Parathyroid adenoma (tissue), 2 donors: ENCODE measurements around the gene C15orf62.

Experiments used
- H2AFZ ChIP-seq: fragments of 300-600 bp; sonication (generic); one replicate; pipeline ENCODE4 v1.7.0; 2017; ENCODE audit warnings: antibody characterized with exemption, mild to moderate bottlenecking
- H3K27ac ChIP-seq: fragments of 300-600 bp; sonication (generic); one replicate; pipeline ENCODE4 v1.7.0; 2017
- H3K27me3 ChIP-seq: fragments of 300-600 bp; sonication (generic); one replicate; pipeline ENCODE4 v1.7.0; 2017; ENCODE audit warnings: low read length; ENCODE audit not compliant: control insufficient read depth, insufficient read depth
- H3K36me3 ChIP-seq: fragments of 300-600 bp; sonication (generic); one replicate; pipeline ENCODE4 v1.7.0; 2017; ENCODE audit warnings: low read length; ENCODE audit not compliant: control insufficient read depth, insufficient read depth
- H3K4me1 ChIP-seq: fragments of 300-600 bp; sonication (generic); one replicate; pipeline ENCODE4 v1.7.0; 2017; ENCODE audit warnings: control low read depth
- H3K4me2 ChIP-seq: fragments of 300-600 bp; sonication (generic); one replicate; pipeline ENCODE4 v1.7.0; 2017; ENCODE audit warnings: low read length
- H3K4me3 ChIP-seq: fragments of 300-600 bp; sonication (generic); one replicate; pipeline ENCODE4 v1.7.0; 2017; ENCODE audit warnings: low read depth, low read length
- H3K79me2 ChIP-seq: fragments of 300-600 bp; sonication (generic); one replicate; pipeline ENCODE4 v1.7.0; 2017; ENCODE audit warnings: control low read depth
- H3K9ac ChIP-seq: fragments of 300-600 bp; sonication (generic); one replicate; pipeline ENCODE4 v1.7.0; 2017; ENCODE audit warnings: mild to moderate bottlenecking
- H3K9me3 ChIP-seq: fragments of 300-600 bp; sonication (generic); one replicate; pipeline ENCODE4 v1.7.0; 2017; ENCODE audit warnings: low read length; ENCODE audit not compliant: control insufficient read depth
- CTCF ChIP-seq: fragments of 300-600 bp; sonication (generic); IDR thresholded peaks from one replicate; pipeline ENCODE4 v1.7.0; 2017; ENCODE audit warnings: antibody characterized with exemption, mild to moderate bottlenecking
- donor health status: primary hyperparathyroidism.

C15orf62 gene

GRCh38 chr15:40766906-40767837 is 2.6 kb upstream of the C15orf62 start:
- H3K36me3 ChIP-seq, result no peaks in the 10 kb centered on the region
- H3K4me2 ChIP-seq, result no peak overlapping the region
- no peaks in the 10 kb centered on the region for H3K27me3 ChIP-seq
- no peak overlapping the region for H3K4me3 ChIP-seq
- no peaks in the 10 kb centered on the region for H3K9me3 ChIP-seq
- peaks cover 3% of the 10 kb centered on the region for H3K4me1 ChIP-seq
- H3K9ac ChIP-seq, result no peak overlapping the region
- no peak overlapping the region for H2AFZ ChIP-seq
- H3K27ac ChIP-seq, result no peak overlapping the region
- no peaks in the 10 kb centered on the region for H3K79me2 ChIP-seq
- TF ChIP-seq CTCF, result no peak

GRCh38 chr15:40767838-40768500 is 1.8 kb upstream of the C15orf62 start:
- Histone ChIP-seq H3K4me1 (peaks cover 3% of the 10 kb centered on the region), H3K79me2 (no peaks in the 10 kb centered on the region), H3K36me3 (no peaks in the 10 kb centered on the region), H3K4me3 (no peak overlapping the region), H3K27ac (no peak overlapping the region), H3K9me3 (no peaks in the 10 kb centered on the region), H3K9ac (no peak overlapping the region), H3K27me3 (no peaks in the 10 kb centered on the region), H2AFZ (no peak overlapping the region), H3K4me2 (no peak overlapping the region)
- TF ChIP-seq CTCF, result no peak

- Histone ChIP-seq H3K4me2 (no peak overlapping the region), H3K36me3 (no peaks in the 10 kb centered on the region), H3K27me3 (no peaks in the 10 kb centered on the region), H3K79me2 (no peaks in the 10 kb centered on the region), H3K27ac (no peak overlapping the region), H2AFZ (no peak overlapping the region), H3K9ac (no peak overlapping the region), H3K4me1 (peaks cover 3% of the 10 kb centered on the region), H3K4me3 (no peak overlapping the region), H3K9me3 (no peaks in the 10 kb centered on the region)
- TF ChIP-seq CTCF, result no peak
These were observed 1.1 kb upstream of the C15orf62 start for GRCh38 chr15:40768521-40769273.

- Histone ChIP-seq H3K4me2 (no peak overlapping the region), H2AFZ (no peak overlapping the region), H3K27ac (no peak overlapping the region), H3K9ac (no peak overlapping the region), H3K79me2 (no peaks in the 10 kb centered on the region), H3K9me3 (no peaks in the 10 kb centered on the region), H3K4me1 (no peaks in the 10 kb centered on the region), H3K27me3 (no peaks in the 10 kb centered on the region), H3K4me3 (no peak overlapping the region), H3K36me3 (no peaks in the 10 kb centered on the region)
- TF ChIP-seq CTCF, result no peak
These were observed 454 bp downstream of the C15orf62 start for GRCh38 chr15:40770147-40770721.
